NCI-H82 (cell line): Measurements from ENCODE around the gene ASAP2.
A peak's percentile ranks its signal among the peaks of the same experiment; 100 is the strongest.

Source experiments
- DNase-seq: peaks from one replicate; lab custom pipeline; 2025; lab: John Stamatoyannopoulos, UW

Gene ASAP2

DNA sequence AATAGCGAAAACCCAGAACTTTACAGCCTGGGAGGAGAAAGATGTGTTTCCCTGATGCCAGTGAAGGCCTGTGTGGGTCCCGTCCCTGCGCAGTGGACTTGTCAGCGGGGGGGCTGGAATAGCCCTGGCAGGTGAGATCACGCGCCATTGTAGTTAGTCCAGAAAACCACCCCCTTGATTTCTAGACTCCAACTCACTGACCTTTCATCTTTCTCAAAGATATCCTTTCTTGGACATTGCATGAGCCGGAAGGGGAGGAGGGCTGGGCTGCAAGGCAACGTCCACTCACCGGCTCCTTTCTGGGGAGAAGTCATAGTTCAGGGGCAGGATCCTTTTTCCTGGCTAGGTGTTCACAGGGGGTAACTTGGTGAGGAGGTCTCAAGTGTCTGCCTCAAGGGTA, 22.3 kb upstream of the ASAP2 start:
- DNase-seq, result no peak

DNA sequence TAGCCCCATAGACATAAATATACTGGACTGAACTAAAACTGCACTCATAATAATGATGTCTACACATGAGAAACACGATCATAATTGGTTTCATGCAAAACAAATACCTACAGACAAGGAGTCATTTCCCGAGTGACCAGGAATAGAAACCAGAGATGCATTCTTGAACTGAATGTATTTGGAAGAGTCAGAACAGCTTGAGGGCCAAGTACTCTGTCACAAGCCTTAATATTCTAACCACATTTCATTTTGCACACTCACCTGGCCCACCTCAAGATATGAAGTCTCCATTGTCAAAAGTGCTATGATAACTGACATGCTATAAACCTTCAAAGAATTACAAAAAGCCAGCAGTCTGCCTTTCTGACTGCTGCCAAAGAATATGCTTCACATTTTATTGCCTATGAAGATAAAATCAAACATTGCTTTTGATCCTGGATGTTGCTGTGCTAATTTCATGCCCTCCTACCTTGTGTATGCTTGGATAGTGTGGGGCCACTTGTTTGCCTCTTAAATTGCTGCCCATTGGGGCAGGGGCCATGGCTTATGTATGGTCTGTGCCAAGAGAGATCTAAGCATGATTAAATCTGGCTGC, 18.9 kb upstream of the ASAP2 start:
- no peak for DNase-seq

DNA sequence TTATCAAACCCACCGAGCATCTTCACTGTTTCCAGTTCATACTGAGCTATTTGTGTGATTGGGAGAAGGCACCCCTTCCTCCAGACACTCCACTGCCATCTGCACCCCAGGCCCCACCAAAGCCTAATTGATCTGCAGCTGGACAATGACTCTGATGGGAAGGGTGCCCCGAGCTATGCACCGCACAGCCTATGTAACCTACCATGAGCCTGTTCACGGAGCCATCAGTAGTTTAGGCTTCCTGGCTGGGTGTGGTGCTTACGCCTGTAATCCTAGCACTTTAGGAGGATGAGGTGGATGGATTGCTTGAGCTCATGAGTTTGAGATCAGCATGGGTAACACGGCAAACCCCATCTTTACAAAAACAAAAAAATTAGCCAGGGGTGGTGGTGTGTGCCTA, 17.8 kb upstream of the ASAP2 start:
- no peak for DNase-seq

DNA sequence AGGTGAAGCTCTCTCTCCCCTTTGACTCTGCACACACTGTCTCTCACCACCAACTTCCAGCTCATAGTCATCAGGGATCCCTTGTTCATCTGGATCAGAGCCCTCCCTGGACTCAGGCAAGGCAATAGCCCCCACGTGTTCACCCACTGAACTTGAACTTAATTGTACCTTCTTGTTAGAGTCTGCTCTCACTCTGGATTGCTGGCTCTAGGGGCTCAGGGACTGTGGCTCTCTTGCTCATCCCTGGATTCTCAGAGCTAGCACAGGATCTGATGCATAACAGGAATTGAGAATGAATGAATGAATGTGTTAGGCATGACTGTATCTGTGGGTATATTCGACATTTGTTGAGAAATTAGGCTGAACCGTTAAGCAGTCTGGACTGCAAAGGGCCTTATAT, 16.7 kb upstream of the ASAP2 start:
- DNase-seq, result no peak

DNA sequence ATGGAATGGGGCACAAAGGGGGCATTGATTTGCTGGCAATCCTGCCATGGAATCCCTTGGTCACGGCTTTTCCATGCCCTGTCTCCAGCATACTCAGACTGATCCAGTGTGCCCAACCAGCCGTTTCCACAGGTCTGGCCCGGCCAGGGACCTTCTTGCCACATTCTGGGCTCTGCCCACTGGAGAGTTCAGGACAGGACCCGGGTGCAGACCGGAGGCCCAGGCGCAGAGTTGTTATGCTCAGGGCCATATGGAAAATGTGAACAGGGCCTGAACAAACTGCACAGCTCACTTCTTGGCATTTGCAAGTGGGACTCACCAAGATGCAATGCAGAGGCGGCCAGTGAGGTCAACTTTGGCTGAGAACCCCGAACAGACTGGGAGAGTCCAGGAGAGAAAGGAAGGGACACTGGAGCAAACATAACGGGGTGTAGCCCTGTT, 15.6 kb upstream of the ASAP2 start:
- DNase-seq, result no peak

DNA sequence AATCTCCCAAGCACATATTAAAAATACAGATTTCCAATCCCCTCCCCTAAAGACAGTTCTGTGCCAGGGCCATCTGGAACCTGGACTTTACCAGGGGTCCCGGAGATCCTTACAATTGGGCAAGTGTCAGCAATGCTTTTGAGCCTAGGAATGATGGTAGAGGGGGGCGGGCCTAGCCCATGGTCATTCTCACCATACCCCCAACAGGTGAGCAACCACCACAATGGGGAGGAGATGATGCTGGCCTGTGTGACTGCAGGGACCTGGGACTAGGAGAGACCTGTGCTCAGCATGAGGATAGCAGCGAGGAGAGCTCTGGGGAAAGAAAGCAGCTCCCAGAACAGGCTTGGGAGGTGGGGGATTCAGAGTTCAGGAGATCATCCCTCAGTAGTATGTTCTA, 13.9 kb upstream of the ASAP2 start:
- no peak for DNase-seq

DNA sequence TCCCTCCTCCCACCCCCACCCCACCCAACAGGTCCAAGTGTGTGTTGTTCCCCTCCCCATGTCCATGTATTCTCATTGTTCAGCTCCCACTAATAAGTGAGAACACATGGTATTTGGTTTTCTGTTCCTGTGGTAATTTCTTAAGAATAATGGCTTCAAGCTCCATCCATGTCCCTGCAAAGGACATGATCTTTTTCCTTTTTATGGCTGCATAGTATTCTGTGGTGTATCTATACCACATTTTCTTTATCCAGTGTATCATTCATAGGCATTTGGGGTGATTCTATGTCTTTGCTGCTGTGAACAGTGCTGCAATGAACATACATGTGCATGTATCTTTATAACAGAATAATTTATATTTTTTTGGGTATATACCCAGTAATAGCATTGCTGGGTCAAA, 12.3 kb upstream of the ASAP2 start:
- DNase-seq, result no peak

DNA sequence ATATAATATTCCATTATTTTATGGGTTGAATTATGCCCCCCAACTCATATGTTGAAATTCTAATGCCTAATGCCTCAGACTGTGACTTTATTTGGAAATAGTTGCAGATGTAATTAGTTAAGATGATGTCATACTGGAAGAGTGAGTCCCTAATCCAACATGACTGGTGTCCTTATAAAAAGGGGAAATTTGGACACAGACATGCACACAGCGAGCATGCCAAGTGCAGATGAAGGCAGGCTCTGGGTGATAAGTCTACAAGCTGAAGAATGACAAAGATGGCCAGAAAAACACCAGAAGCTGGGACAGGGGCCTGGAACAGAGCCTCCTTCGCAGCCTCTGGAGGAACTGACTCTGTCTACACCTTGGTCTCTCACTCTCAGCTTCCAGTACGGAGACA, 10.0 kb upstream of the ASAP2 start:
- no peak for DNase-seq

DNA sequence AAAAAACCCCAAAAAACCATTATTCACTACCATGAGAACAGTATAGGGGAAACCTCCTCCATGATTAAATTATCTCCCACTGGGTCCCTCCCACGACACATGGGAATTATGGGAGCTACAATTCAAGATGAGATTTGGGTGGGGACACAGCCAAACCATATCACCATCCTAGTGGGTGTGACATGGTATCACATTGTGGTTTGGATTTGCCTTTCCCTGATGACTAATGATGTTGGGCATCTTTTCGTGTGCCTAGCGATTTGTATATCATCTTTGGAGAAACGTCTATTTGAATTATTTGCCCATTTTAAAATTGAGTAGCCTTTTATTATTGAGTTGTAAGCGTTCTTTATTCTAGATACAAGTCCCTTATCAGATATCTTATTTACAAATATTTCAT, 8.7 kb upstream of the ASAP2 start:
- no peak for DNase-seq

DNA sequence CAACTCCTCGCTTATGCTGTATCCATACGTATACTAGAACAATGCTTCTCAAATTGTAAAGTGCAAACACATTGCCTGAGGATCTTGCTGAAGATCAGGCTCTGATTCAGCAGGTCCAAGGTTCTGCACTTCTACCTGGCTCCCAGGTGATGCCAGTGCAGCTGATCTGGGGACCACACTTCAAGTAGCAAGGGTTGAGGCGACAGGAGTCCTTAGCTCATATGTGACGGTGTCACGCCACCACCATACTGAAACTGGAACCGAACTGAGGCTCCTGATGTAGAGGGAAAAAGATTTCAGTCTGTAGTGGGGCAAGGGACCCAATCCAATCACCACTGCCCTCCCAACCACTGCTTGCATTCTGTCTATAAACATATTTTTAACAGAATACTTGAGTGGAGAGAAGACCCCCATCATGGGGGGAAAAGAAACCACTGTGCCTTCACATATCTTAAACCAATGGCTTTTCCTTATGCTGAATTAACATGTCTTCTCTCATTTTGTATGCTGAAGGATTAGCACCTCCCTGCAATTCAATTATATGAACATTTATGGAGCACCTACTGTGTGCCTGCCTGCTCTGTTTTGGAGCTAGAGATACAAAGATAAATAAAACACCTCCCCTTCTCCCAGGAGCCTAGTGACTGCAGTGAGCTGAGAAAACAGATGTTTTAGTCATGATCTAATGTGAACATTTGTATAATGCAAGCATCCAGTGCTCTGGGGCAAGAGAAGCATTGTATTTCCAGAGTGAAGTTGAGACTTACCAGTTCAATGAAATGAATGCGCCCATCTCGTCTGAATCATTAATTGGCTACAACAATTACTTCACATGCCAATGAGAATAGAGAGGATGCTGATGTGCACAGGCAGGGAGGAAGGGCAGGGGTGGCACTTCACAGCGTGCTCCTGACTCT, 6.6 kb upstream of the ASAP2 start:
- DNase-seq, result no peak

DNA sequence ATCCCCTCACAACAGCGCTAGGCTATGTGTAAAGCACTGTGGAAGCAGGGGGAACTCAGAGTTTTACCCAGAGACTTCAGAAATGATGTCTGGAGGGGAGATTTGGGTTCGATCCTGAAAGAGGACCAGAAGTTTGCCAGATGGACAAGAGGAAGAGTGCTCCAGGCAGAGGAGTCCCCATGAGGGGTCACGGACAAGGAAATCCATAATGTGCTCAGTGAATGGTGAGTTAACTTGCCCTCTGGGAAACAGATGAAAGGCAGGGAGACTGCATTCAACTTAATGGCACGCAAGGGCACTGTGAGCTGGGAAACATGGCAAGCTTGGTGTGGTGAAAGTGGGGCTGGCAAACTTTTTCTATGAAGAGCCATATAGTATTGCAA, 6.0 kb upstream of the ASAP2 start:
- no peak for DNase-seq

DNA sequence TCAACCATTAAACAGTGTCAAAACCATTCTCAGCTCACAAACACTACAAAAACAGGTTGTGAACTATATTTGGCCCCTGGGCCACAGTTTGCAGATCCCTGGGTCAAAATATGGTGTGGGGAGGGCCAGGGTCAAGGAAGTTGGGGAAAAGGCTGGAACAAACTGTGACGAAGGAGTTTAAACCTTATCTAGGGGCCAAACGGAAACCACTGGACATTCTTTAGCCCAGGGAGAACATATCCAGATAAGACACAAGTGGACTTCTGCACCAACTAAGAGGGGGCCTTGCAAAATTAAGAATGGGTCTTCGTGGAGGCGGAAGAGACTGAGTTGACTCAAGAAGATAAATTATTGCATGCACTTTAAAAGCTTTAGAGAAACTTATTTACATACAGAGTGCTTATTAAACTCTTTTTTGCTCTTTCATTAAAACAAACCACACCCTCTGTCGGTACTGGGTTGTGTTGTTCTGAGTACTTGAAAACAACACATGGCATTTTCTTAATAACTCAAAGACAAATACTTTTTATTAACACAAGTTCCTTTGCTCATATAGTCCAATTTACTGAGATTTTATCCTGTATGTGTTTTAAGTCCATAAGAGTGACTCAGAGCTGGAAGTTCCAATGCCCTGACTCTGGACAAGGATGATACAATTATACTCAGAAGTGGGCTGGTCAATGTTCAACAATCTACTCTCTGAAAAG, 5.3 kb upstream of the ASAP2 start:
- no peak for DNase-seq

DNA sequence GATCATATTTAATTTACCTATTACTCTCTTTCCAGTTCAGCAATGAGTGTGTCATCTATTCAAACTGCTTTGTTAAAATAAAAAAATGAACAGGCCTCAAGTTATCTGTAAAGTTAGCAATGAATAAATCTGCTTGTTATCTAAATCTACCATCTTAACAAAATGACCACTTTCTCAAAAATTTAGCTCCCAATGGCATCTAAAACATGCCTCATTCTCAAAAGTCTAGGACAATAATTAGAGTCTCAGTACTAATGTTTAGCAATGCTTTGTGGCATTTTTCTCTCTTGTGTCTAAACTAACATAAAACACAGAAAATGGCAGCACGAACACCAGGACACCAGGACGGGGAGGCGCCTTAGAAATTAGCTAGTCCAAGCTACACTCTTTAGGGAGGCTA, 3.6 kb upstream of the ASAP2 start:
- DNase-seq, result no peak

DNA sequence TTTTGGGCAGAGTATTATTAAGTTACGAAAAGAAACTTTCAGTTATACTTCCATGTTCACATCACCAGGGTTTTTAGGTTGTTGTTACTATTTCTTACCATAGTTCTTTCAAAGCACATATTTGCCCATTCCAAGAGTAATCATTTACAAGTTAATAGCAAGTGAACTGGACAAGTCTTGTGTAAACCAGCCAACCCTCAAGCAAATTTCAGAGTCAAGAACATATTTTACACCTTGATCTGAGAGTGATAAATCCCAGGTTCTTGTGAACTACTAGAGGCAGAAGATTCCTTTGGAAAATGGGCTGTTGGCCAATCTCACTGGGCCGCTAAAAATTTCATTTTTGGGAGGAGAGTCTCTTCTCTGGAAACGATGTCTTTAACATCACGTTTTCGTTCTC, 2.7 kb upstream of the ASAP2 start:
- no peak for DNase-seq

DNA sequence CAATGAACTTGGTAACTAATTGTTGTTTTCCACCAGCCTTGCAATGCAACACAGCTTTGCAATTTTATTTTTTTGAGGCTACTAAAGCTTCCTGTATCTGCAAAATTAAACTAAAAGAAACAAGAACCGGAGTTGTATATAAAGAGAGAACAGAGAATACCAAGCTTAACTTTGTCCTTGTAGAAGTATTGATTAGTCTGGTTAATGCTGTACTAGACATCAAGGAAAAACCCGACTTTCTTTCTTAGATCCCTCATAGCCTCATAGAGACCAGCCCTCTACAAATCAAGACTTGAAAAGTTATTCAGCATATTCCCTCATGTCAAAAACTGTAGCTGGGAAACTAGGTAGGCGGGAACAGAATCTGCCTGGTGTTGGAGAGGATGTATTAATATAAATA, 1.7 kb upstream of the ASAP2 start:
- DNase-seq, result no peak

DNA sequence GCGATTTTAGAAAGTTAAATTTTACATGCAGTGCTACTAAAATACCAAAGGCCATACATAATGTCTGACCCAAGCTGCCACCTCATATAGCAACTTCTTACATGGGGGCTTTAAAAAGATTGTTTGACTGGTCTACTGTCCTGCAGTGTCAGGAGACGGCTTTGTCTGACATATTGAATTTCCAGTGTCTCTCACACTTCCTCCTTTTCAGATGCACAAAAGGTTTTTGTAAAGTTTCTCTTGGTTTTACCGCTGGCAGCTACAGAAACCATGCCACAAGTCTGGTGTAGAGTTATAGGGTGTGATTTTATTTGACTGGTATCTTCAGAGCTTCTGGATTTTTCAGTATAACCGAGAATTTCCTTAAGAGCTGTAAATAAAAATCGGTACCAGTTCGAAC, 1.1 kb upstream of the ASAP2 start:
- DNase-seq, result no peak

DNA sequence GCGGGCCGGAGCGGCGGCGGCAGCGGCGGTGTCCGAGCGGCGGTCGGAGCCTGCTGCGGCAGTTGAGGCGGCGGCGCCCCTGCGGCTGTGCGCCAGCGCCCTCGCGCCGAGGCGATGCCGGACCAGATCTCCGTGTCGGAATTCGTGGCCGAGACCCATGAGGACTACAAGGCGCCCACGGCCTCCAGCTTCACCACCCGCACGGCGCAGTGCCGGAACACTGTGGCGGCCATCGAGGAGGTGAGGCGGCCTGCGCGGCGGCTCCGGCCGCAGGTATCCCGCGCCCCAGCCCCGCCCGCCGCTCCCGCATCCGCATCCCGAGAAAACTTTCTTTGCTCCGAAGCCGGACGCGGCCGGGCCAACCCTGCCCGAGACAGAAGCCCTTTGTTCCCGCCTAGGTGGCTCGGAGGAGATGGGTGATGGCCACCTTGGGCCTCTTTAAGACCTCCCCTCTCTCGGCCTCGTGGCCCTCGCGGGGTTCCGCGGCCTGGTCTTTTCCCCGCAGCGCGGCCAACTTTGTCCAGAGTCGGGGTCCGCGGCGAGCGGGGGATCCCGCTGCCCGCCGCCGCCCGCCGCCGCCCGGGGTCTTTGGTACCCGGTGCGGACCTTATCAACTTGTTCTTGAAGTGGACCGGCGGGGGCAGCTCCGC, 504 bp downstream of the ASAP2 start:
- peak; percentile 62 for DNase-seq

DNA sequence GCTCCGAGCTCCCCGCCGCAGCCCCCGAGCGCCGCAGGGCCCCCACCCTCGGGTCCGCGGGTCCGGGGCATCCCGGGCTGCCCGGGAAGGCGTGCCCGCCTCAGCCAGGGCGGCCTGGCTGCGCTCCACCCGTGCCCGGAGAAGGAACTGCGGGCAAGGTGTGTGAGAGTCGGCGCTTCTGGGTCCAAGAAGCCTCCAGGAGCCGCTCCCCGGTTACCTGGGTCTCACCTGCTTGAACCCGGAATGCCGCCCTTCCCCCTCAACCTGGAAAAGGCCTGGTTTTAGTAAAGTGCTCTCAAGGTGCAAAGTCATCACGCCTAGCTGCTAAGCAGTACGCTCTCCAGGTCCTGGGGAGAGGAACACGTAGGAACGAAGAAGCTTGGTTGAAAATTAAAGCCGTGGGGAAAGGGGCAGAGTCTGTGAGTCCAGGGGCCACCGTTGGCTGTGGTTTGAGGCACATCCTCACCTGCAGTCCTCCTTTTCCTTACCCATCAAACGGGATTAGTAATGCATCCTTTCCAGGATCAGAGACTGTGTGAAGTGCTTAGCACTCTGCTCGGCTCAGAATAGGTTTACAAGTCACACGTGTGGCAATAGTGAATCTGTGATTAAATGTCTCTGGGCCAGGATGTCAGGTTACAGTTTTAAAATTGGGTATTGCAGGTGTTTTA, 1.2 kb downstream of the ASAP2 start:
- DNase-seq, result peak; percentile 82

DNA sequence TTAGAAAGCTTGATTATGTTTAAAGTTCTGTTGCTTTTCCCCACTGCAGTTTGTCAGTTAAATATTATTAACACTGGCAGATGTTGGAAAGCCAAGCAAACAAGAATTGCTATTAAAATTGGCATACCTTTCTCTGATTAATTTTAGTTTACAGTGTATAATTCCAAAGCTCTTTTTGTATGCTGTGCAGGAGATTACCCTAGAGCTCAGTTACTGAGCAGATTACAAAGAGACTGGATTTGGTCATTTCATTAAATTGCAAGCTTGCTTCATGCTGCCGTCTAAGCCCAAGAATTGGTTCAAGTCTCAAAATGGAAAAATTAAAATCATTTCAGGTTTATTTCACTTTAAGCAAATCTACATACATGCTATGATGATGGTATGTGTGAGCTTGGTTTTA, 2.3 kb downstream of the ASAP2 start:
- peak; percentile 24 for DNase-seq

DNA sequence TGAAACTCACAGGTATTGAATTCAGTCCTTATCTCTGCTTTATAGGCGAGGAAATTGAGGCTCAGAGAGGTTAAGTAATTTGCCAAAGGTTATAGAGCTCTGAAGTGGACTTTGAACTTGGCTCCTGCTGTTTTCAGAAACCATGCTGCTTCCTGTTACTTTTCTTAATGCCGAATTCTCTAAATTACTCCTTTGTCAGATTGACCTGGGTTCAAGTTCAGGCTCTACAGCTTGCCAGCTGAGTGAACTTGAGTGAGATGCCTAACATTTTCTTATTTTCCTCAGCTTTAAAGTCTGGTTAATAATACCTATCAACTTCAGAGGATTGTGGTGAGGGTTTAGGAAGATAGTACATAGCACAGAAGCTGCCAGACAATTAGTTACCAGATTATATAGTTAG, 3.4 kb downstream of the ASAP2 start:
- DNase-seq, result no peak

DNA sequence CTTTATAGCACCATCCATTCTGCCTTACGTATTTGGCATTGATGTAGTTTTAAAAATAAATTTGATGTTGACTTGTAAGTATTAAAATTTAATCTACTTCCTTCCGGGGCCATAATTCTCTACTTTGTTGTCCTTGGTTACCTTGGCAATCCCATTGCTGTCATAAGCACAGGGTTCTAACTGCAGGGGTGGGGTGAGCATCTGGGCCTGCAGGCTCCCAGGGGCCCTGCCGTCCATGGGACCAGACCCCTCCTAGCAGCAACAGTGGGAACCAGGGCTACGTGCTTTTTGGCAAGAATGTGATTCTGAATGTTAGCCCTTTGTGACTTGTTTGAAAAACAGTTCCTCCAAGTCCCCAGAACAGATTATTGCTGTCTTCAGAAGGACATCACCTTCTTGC, 4.9 kb downstream of the ASAP2 start:
- no peak for DNase-seq

DNA sequence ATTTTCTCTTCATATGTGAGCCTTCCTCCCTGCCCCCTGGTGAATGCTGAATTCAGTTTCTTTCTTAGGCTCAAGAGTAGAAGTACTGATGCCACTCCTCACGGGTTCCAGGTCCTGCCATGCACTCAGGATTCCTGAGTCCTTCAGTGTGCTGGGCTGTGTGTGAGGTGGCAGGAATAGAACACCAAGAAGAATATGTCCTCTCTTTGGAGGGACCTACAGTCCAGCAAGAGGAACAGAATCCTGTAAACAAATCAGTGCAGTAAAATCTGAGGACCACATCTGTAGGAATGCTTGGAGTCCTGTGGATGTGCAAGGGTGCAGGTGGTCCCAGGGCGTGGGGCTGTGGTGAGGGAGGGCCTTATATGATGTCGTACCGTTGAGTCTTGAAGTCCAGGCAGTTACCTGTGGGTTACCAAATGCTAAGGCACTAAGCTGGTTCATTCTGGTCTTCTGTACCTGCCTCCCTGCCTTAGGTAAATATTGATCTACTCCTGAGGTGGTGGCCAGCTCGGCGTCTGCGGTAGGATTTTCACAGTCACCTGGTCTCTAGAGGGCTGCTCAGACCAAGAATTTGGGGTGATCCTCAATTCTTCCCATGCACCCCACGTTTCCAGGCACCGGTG, 5.5 kb downstream of the ASAP2 start:
- no peak for DNase-seq
